NCI-H2029 treated with DMSO at 0.1 percent for 48 hours (cell line): ENCODE measurements around the gene MYLK4.

Source experiments
- DNase-seq: peaks from one replicate; lab custom pipeline; 2025; lab: John Stamatoyannopoulos, UW

MYLK4 gene

GRCh38 chr6:2750832-2751231, at the start of gene MYLK4:
Gene MYLK4, minus strand, starts transcription at chr6:2750922. Its CDS starts 1,628 bp downstream, at chr6:2749294.
- no peak for DNase-seq

DNA sequence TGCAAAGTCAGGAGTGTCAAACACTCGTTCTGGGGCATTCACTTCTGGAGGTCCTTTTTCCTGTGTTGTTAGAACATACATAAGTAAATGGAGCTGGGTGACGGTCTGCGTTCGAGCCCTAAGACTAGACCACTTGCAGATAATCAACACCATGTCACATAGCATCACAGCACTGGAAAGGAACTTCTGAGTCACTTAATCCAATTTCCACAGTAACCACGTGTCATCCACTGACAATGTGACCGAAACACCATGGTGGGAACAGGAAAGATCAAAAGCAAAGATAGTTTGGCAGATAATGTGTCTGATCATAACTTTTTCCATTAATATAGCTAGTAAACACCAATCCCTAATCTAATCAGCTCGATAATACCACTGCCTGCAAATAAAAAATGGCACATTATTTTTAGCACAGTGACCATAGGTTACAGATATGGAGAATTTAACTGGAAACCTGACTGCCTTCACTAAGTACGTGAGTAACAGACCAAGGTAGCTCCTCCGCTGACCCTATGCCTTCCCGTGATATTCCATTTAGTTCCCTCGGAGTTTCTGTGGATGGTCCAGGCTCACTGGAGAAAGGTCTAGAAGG, 49.3 kb upstream of the MYLK4 start:
- DNase-seq = no peak

- DNase-seq = no peak
Observed at GRCh38 chr6:2798586-2799134, 47.9 kb upstream of the MYLK4 start.

DNA sequence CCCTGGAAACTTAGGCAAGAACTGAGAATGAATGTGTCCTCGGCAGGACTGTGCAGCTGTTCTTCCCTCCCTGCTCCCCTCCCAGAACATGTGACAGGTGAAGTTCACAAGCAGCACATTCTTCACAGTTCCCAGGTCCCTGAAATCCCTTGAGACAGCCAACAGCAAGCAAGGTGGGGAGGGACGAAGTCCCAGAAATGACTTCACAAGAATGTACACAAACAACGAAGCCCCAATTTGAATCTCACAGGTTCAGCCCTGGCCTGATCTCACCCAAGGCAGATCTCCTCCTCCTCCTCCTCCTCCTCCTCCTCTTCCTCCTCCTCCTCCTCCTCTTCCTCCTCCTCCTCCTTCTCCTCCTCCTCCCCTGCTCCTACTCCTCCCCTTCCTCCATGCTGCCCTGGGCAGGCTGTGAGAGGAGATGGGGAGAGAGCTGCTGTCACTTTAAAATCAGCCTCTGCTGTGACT, 46.9 kb upstream of the MYLK4 start:
- DNase-seq = no peak

DNA sequence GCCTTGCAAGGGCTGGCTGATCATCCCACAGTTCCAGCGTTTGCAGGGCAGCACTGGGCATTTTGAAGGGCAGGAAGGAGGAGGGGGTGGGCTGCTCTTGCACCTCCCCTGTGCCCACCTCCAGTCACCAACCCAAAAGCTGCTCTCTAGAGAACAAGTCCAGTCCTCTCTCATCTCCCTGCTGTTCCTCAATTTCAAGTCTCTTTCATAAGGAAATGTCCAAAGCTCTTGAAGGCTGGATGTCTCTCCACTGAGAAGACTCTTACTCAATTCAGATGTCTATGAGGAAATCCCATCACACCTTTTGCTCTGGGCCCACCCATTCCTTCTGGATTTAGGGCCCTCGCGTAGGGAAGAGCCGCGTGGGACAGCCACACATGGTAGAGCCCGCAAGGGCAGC, 46.1 kb upstream of the MYLK4 start:
- no peak for DNase-seq

DNA sequence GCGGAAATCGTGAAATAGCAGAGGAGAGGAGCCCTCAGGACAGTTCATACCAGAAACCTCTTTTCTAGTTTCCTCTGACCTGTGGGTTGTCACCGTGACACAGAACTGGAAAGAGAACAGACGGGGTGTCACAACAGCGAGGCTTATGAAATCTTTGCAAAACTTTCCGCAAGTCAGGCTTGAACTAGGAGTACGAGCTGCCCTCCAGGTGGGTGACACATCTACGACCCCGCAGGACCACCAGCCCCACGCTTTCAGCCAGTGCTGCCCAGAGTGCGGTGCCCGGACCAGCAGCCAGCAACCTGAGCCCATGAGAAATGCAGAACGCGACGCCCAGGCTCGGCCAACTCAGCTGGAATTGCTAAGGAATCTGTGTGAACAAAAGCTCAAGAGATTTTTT, 45.2 kb upstream of the MYLK4 start:
- no peak for DNase-seq

- DNase-seq = no peak
Observed at GRCh38 chr6:2795162-2795561, 44.4 kb upstream of the MYLK4 start.

GRCh38 chr6:2794171-2794730, 43.5 kb upstream of the MYLK4 start:
- no peak for DNase-seq

- DNase-seq = no peak
Observed at GRCh38 chr6:2793534-2794151, 42.9 kb upstream of the MYLK4 start.

GRCh38 chr6:2792330-2793110, 41.8 kb upstream of the MYLK4 start:
- DNase-seq = no peak

- DNase-seq = no peak
Observed at GRCh38 chr6:2791450-2791974, 40.8 kb upstream of the MYLK4 start.

GRCh38 chr6:2790588-2791449, 40.1 kb upstream of the MYLK4 start:
- peak; percentile 56 for DNase-seq

DNA sequence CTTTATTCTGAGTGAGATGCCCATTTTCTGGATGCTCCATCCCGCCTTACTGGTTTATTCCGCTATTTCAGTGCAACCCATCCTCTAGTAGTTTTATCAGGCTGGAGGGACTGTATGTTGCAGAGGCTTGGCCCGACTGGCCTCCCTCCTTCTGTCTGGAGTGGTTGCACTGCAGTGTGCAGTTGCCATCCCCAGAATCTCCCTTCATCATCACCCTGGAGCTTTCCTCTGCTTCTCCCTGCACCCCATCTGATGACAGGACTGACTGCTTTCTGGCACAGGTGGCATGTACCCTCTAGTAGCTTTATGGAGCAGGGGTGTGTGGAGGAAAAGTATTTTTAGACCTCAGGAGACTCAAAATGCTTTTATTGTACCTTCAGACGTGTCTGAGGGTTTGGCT, 35.5 kb upstream of the MYLK4 start:
- DNase-seq = no peak

DNA sequence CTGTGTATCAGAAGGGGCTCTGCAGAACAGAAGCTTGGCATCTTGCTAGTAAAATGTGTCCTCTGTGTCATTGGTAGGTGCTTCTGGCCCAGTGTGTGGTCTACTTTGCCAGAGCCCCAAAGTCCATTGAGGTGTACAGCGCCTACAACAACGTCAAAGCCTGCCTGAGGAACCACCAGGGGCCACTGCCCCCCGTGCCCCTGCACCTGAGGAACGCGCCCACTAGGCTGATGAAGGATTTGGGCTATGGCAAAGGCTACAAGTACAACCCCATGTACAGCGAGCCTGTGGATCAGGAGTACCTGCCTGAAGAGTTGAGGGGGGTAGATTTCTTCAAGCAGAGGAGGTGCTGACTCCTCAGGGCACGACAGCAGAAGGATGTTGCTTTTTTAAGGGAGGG, 34.2 kb upstream of the MYLK4 start:
- no peak for DNase-seq

DNA sequence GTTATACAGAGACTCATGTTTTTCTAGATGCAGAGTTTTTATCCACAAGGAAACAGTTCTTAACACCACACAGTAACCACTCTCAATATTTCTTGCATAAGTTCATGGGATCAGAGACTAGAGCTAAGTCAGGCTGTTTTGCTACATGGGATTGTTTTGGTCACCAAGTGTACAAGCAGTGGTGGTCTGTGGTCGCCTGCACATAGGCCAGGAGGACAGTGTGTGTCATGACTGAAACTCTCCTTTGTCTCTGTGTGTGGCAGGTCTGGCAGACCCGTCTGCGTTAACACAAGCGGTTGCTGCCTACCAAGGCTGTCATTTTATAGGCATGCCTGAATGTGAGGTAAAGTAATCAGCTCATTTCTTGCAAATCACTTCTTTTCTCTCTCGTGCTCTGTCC, 33.3 kb upstream of the MYLK4 start:
- no peak for DNase-seq

DNA sequence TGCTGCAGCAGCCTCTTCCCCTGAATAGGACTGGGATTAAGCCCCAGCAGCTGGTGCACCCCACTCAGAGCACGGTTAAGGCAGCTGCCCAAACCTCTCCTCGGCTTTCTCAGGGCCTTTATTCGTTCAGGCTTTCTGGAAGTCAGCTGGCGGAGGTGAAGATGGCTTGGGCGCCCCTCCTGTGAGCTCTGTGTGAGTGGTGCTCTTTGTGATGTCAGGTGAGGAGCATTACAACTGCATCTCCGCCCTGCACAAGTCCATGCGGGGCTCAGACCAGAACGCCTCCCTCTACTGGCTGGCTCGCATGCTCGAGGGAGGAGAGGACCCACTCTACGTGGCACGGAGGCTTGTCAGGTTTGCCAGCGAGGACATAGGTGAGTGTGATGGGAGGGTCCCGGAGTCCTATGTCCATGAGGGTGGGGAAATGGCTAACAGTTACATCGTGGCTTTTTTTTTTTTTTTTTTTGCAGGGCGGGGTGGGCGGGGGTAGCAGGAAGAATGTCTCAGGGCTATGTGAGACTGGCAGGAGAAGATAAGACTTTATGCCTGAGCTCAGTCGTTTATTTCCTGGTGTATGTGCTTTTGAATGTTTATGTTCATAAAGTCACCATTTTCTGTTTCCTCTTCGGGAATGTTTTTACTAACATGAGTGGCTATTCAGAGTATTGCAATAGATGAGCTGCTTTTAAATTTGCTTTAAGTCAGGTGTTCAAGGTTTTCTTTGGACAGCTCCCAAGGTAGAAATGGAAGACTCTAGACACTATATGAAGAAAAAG, 32.7 kb upstream of the MYLK4 start:
- no peak for DNase-seq

DNA sequence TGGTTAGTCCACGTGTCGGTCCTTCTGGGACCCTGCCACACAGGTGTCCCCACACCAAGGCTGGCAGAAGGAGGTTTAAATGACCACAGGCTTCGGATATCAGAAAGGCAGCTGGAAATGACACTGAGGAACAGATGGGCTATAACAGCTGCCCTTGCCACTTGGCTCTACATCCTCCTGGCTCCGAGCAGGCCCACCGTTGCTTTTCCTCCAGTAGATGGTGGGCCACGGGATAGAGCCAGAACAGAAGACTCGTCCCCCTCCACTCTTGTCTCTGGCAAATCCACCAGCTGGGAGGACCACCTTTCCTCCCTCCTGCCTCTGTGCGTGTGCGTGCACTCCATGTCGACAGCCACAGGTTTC, 32.1 kb upstream of the MYLK4 start:
- DNase-seq = no peak

DNA sequence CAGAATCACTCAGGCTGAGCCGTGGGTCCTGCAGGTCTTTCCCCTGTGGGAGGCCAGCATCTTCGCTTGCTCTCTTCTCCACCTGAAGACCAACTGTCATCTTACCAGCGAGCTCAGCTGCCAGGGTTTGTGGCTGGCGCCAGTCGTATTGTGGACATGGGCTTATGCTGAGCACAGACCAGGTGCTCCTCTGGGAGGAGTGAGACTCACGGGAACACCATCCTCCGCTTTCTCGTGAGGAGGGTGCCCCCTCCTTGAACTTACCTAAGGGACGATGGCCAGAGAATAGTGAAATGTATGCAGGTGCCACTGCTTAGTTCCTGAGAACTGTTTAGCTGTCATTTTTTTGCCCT, 31.6 kb upstream of the MYLK4 start:
- DNase-seq = no peak

- DNase-seq = no peak
Observed at GRCh38 chr6:2781685-2782355, 31.1 kb upstream of the MYLK4 start.

DNA sequence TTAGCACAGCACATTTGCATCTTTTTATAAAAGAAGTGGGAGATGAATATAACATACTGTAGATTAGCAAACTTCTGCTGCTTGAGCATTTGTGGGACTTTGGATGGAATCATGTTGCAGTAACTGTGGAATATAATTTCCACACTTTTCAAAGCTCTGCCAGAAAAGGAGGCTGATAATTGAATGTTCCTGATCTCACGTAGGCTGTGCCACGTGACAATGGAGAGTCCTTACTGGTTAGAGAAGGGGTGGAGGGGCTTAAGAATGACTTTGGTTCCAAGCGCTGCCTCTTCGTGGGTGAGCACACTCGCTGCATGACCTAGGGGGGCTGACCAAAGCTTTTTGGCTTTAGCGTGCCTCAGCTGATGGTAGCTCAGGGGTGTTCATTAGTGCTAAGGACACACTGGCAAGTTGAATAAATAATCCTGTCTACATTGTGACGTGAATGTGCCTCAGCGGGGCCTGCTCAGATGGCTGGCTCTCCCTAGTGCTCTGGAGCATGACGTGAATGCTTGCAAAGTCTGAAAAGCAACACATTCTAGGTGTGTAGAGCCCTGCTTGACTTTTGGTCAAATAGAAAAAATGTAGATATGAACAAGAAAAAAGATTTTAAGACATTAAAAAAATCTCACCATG, 29.5 kb upstream of the MYLK4 start:
- no peak for DNase-seq
